ENCODE measurements around the gene R3HDM2.
A peak's percentile ranks its signal among the peaks of the same experiment; 100 is the strongest.
"Not testable (repeated sequence)": the region's sequence is repeated elsewhere in the genome, so short reads cannot be mapped to it uniquely, and the experiment has no call there.

R3HDM2 gene

GRCh38 chr12:57434517-57435223 is 3.8 kb upstream of the R3HDM2 start, which contains the start of gene INHBC:
INHBC (plus strand) TSS chr12:57434784; CDS start chr12:57434887, 103 bp downstream.
- Mint-ChIP-seq H3K27ac (peak within 1 kb of the TSS; percentile 47), H3K4me1 (peaks cover 11 to 14% of the 10 kb centered on the region in 2 donors), H3K4me3 (peak within 1 kb of the TSS in 1 of 2 donors; percentile 3), H3K36me3 (peaks cover 0 to 5% of the 10 kb centered on the region in 2 donors), H3K9me3 (no peaks in the 10 kb centered on the region), H3K27me3 (no peaks in the 10 kb centered on the region)
- DNase-seq = no peak
- no peak for ATAC-seq (replicated peaks)

DNA sequence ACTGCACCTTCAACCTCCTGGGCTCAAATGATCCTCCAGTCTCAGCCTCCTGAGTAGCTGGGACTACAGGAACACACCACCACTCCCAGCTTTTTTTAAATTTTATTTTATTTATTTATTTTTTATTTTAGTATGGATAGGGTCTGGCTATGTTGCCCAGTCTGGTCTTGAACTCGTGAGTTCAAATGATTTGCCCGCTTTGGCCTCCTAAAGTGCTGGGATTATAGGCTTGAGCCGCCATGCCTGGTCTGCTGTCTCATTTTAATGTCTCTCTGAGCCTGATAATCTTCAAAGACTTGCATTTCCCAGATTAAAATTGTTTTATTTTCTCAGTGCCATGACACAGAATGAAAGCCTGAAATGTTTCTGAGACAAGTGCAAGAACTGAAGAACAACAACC is 2.5 kb upstream of the R3HDM2 start:
- Mint-ChIP-seq H3K4me1 (peaks cover 15 to 21% of the 10 kb centered on the region in 2 donors), H3K36me3 (peaks cover 0 to 10% of the 10 kb centered on the region in 2 donors), H3K27me3 (no peaks in the 10 kb centered on the region), H3K4me3 (no peak overlapping the region), H3K9me3 (no peaks in the 10 kb centered on the region), H3K27ac (no peak overlapping the region)
- DNase-seq = no peak
- ATAC-seq (replicated peaks) = no peak

DNA sequence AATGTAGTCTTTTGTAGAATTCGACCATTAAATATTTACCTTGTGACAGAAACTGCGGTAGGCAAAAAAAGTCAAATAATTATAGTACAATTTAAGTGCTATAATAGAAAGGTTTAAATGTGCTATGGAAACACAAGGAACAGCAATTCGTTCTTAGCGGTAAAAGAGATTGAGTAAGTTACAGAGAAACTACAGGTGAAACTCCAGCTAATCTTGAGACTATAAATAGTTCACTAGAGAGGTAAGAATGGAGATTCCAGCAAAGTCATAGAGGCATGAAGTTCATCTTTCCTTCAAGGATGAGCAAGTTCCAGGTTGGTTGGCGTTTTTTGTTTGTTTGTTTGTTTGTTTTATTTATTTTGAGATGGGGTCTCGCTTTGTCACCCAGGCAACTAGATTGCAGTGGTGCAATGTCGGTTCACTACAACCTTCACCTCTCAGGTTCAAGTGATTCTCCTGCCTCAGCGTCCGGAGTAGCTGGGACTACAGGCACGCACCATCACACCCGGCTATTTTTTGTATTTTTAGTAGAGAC is 878 bp upstream of the R3HDM2 start:
- Mint-ChIP-seq H3K27ac (peak overlapping the region; percentile 99), H3K4me1 (peaks cover 21 to 33% of the 10 kb centered on the region in 2 donors), H3K4me3 (peak overlapping the region; percentile 86 to 97), H3K9me3 (no peaks in the 10 kb centered on the region), H3K36me3 (peaks cover 0 to 15% of the 10 kb centered on the region in 2 donors), H3K27me3 (no peaks in the 10 kb centered on the region)
- ATAC-seq (replicated peaks) (no peak), DNase-seq (no peak)

- peak overlapping the region; percentile 97 for H3K4me3 Mint-ChIP-seq
- no peaks in the 10 kb centered on the region for H3K27me3 Mint-ChIP-seq
- peak; percentile 79 to 82 for ATAC-seq (replicated peaks)
- peaks cover 2 to 24% of the 10 kb centered on the region in 2 donors for H3K36me3 Mint-ChIP-seq
- peaks cover 26 to 39% of the 10 kb centered on the region in 2 donors for H3K4me1 Mint-ChIP-seq
- no peaks in the 10 kb centered on the region for H3K9me3 Mint-ChIP-seq
- peak overlapping the region; percentile 99 for H3K27ac Mint-ChIP-seq
- DNase-seq = peak; percentile 64
These were observed 522 bp downstream of the R3HDM2 start for GRCh38 chr12:57430112-57430930.

GRCh38 chr12:57429473-57430111 is 1.3 kb downstream of the R3HDM2 start:
- H3K36me3 Mint-ChIP-seq = peaks cover 3 to 24% of the 10 kb centered on the region in 2 donors
- H3K27ac Mint-ChIP-seq = peak overlapping the region; percentile 97
- DNase-seq = no peak
- ATAC-seq (replicated peaks) = no peak
- peak overlapping the region; percentile 89 to 97 for H3K4me3 Mint-ChIP-seq
- H3K9me3 Mint-ChIP-seq = no peaks in the 10 kb centered on the region
- peaks cover 25 to 38% of the 10 kb centered on the region in 2 donors for H3K4me1 Mint-ChIP-seq
- no peaks in the 10 kb centered on the region for H3K27me3 Mint-ChIP-seq

DNA sequence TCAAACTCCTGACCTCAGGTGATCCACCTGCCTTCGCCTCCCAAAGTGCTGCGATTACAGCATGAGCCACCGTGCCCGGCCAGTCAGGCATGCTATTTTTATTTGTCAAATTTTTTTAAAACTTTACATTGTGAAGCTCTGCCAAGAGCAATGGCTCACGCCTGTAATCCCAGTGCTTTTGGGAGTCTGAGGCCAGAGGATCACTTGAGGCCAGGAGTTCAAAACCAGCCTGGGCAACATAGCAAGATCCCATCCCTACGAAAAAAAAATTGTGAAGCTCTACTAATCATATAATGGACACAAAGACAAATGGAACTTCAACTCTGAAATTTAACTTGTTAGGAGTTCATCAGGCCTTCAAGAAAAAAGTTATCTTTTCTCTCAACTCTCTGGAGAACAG is 1.9 kb downstream of the R3HDM2 start:
- H3K36me3 Mint-ChIP-seq = peaks cover 6 to 29% of the 10 kb centered on the region in 2 donors
- peaks cover 23 to 43% of the 10 kb centered on the region in 2 donors for H3K4me1 Mint-ChIP-seq
- H3K4me3 Mint-ChIP-seq = peak overlapping the region; percentile 81 to 89
- H3K27me3 Mint-ChIP-seq = no peaks in the 10 kb centered on the region
- ATAC-seq (replicated peaks) = no peak
- H3K9me3 Mint-ChIP-seq = no peaks in the 10 kb centered on the region
- no peak for DNase-seq
- H3K27ac Mint-ChIP-seq = peak overlapping the region; percentile 97

DNA sequence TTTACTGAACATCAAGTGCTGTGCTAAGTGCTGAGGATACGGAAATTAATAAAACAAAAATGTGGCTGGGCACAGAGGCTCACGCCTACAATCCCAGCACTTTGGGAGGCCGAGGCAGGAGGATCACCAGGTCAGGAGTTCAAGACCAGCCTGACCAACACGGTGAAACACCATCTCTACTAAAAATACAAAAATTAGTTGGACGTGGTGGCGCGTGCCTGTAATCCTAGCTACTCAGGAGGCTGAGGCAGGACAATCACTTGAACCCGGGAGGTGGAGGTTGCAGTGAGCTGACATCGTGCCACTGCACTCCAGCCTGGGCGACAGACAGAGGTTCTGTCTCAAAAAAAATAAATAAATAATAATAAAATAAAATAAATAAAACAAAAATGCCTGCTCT is 3.9 kb downstream of the R3HDM2 start:
- not testable (repeated sequence) for H3K4me3 Mint-ChIP-seq; H3K27me3 Mint-ChIP-seq; H3K9me3 Mint-ChIP-seq; DNase-seq; ATAC-seq (replicated peaks)
- peak overlapping the region; percentile 62 for H3K27ac Mint-ChIP-seq
- H3K4me1 Mint-ChIP-seq = peaks cover 23 to 43% of the 10 kb centered on the region in 2 donors
- peaks cover 6 to 39% of the 10 kb centered on the region in 2 donors for H3K36me3 Mint-ChIP-seq

- Mint-ChIP-seq H3K4me3 (no peak overlapping the region), H3K4me1 (peaks cover 25 to 44% of the 10 kb centered on the region in 2 donors), H3K27ac (no peak overlapping the region), H3K36me3 (peaks cover 21 to 46% of the 10 kb centered on the region in 2 donors), H3K9me3 (no peaks in the 10 kb centered on the region), H3K27me3 (no peaks in the 10 kb centered on the region)
- no peak for DNase-seq
- no peak for ATAC-seq (replicated peaks)
These were observed 10.4 kb downstream of the R3HDM2 start for GRCh38 chr12:57420482-57420881.

DNA sequence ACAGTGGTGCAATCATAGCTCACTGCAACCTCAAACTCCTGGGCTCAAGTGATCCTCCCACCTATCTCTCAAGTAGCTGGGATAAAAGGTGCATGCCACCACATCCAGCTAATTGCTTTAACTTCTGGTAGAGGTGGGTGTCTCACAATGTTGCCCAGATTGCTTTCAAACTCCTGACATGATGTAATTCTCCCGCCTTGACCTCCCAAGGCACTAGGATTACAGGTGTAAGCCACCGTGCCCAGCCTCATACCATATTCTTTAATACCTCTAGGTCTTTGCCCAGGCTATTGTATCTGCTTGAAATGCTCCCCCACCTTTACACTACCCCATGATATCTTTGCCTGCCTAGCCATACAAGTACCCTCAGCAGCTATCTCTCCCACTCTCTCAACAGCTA is 11.3 kb downstream of the R3HDM2 start:
- no peak for DNase-seq
- H3K9me3 Mint-ChIP-seq = no peaks in the 10 kb centered on the region
- H3K4me1 Mint-ChIP-seq = peaks cover 30 to 50% of the 10 kb centered on the region in 2 donors
- no peaks in the 10 kb centered on the region for H3K27me3 Mint-ChIP-seq
- H3K36me3 Mint-ChIP-seq = peaks cover 22 to 43% of the 10 kb centered on the region in 2 donors
- no peak for ATAC-seq (replicated peaks)
- no peak overlapping the region for H3K4me3 Mint-ChIP-seq
- no peak overlapping the region for H3K27ac Mint-ChIP-seq

- Mint-ChIP-seq H3K9me3 (no peaks in the 10 kb centered on the region), H3K27me3 (no peaks in the 10 kb centered on the region), H3K27ac (no peak overlapping the region)
These were observed 12.6 kb downstream of the R3HDM2 start for GRCh38 chr12:57418255-57418654.

GRCh38 chr12:57416039-57416996 is 14.5 kb downstream of the R3HDM2 start:
- Mint-ChIP-seq H3K4me3 (no peak overlapping the region), H3K9me3 (no peaks in the 10 kb centered on the region)
- DNase-seq = no peak

More at GRCh38 chr12:57418255-57418654, 12.6 kb downstream of the R3HDM2 start:
- H3K4me1 Mint-ChIP-seq = peaks cover 28 to 52% of the 10 kb centered on the region in 2 donors
- H3K4me3 Mint-ChIP-seq = no peak overlapping the region
- H3K36me3 Mint-ChIP-seq = peaks cover 20 to 40% of the 10 kb centered on the region in 2 donors
- DNase-seq (no peak), ATAC-seq (replicated peaks) (no peak)

GRCh38 chr12:57415088-57415487 is 15.8 kb downstream of the R3HDM2 start:
- DNase-seq (no peak), ATAC-seq (replicated peaks) (no peak)
- Mint-ChIP-seq H3K27ac (no peak overlapping the region), H3K4me3 (no peak overlapping the region), H3K4me1 (peaks cover 21 to 52% of the 10 kb centered on the region in 2 donors), H3K36me3 (peaks cover 14 to 26% of the 10 kb centered on the region in 2 donors), H3K27me3 (no peaks in the 10 kb centered on the region), H3K9me3 (no peaks in the 10 kb centered on the region)

More at GRCh38 chr12:57416039-57416996, 14.5 kb downstream of the R3HDM2 start:
- H3K36me3 Mint-ChIP-seq = peaks cover 21 to 30% of the 10 kb centered on the region in 2 donors
- H3K27me3 Mint-ChIP-seq = no peaks in the 10 kb centered on the region
- ATAC-seq (replicated peaks) = peak; percentile 31 to 39
- peaks cover 28 to 56% of the 10 kb centered on the region in 2 donors for H3K4me1 Mint-ChIP-seq
- H3K27ac Mint-ChIP-seq = peak overlapping the region; percentile 77

GRCh38 chr12:57414160-57414559 is 16.7 kb downstream of the R3HDM2 start:
- H3K36me3 Mint-ChIP-seq = peaks cover 10 to 20% of the 10 kb centered on the region in 2 donors
- H3K27ac Mint-ChIP-seq = peak overlapping the region; percentile 31
- H3K4me3 Mint-ChIP-seq; H3K27me3 Mint-ChIP-seq; ATAC-seq (replicated peaks); DNase-seq; H3K9me3 Mint-ChIP-seq: not testable (repeated sequence)
- H3K4me1 Mint-ChIP-seq = peaks cover 16 to 46% of the 10 kb centered on the region in 2 donors
